ENCODE results near the gene HOXD11.
A peak's percentile ranks its signal among the peaks of the same experiment; 100 is the strongest.

Gene HOXD11

GRCh38 chr2:176112375-176113302 is 5.6 kb downstream of the HOXD11 start:
- H3K4me3 ChIP-seq (ENCODE audit: low read depth in 1 of 2, low read length in 2 of 2): peak overlapping the region in 1 of 2 donors; percentile 45
- H3K9ac ChIP-seq (ENCODE audit: low read length): peak overlapping the region; percentile 34
- H3K9me3 ChIP-seq (ENCODE audit: low read length): no peaks in the 10 kb centered on the region
- peaks cover 13% of the 10 kb centered on the region for H3K4me1 ChIP-seq (ENCODE audit: insufficient read depth, low read length)
- H3K27ac ChIP-seq (ENCODE audit: low read depth, low read length): peak overlapping the region; percentile 37
- H3K36me3 ChIP-seq (ENCODE audit: insufficient read depth, low read length): no peaks in the 10 kb centered on the region
- peaks cover 36 to 80% of the 10 kb centered on the region in 2 donors for H3K27me3 ChIP-seq (ENCODE audit: control insufficient read depth in 1 of 2, insufficient read depth in 2 of 2, low read length in 2 of 2)

- peaks cover 42 to 87% of the 10 kb centered on the region in 2 donors for H3K27me3 ChIP-seq (ENCODE audit: control insufficient read depth in 1 of 2, insufficient read depth in 2 of 2, low read length in 2 of 2)
- H3K27ac ChIP-seq (ENCODE audit: low read depth, low read length): no peak overlapping the region
These were observed 7.2 kb downstream of the HOXD11 start for GRCh38 chr2:176114120-176114929.

GRCh38 chr2:176114930-176115625 is 8.0 kb downstream of the HOXD11 start:
- Histone ChIP-seq H3K27ac (ENCODE audit: low read depth, low read length) (no peak overlapping the region), H3K4me3 (ENCODE audit: low read depth in 1 of 2, low read length in 2 of 2) (peak overlapping the region in 1 of 2 donors; percentile 71), H3K9ac (ENCODE audit: low read length) (peak overlapping the region; percentile 53), H3K9me3 (ENCODE audit: low read length) (no peaks in the 10 kb centered on the region), H3K27me3 (ENCODE audit: control insufficient read depth in 1 of 2, insufficient read depth in 2 of 2, low read length in 2 of 2) (peaks cover 36 to 84% of the 10 kb centered on the region in 2 donors), H3K36me3 (ENCODE audit: insufficient read depth, low read length) (no peaks in the 10 kb centered on the region), H3K4me1 (ENCODE audit: insufficient read depth, low read length) (peaks cover 13% of the 10 kb centered on the region)

More at GRCh38 chr2:176114120-176114929, 7.2 kb downstream of the HOXD11 start:
- peak overlapping the region; percentile 49 for H3K9ac ChIP-seq (ENCODE audit: low read length)
- no peaks in the 10 kb centered on the region for H3K9me3 ChIP-seq (ENCODE audit: low read length)
- H3K36me3 ChIP-seq (ENCODE audit: insufficient read depth, low read length): no peaks in the 10 kb centered on the region
- H3K4me1 ChIP-seq (ENCODE audit: insufficient read depth, low read length): peaks cover 13% of the 10 kb centered on the region
- peak overlapping the region in 1 of 2 donors; percentile 51 for H3K4me3 ChIP-seq (ENCODE audit: low read depth in 1 of 2, low read length in 2 of 2)

- H3K4me3 ChIP-seq (ENCODE audit: low read depth in 1 of 2, low read length in 2 of 2): peak within 1 kb of the TSS; percentile 34 to 71
- H3K9ac ChIP-seq (ENCODE audit: low read length): peak within 1 kb of the TSS; percentile 53
- H3K36me3 ChIP-seq (ENCODE audit: insufficient read depth, low read length): no peaks in the 10 kb centered on the region
- H3K27me3 ChIP-seq (ENCODE audit: control insufficient read depth in 1 of 2, insufficient read depth in 2 of 2, low read length in 2 of 2): peaks cover 33 to 77% of the 10 kb centered on the region in 2 donors
- peaks cover 11% of the 10 kb centered on the region for H3K4me1 ChIP-seq (ENCODE audit: insufficient read depth, low read length)
- H3K27ac ChIP-seq (ENCODE audit: low read depth, low read length): peak within 1 kb of the TSS; percentile 56
- H3K9me3 ChIP-seq (ENCODE audit: low read length): no peaks in the 10 kb centered on the region
These were observed 9.1 kb downstream of the HOXD11 start, which contains the start of gene HOXD10 for GRCh38 chr2:176115883-176116813. HOXD10 (plus strand) TSS chr2:176116778; CDS start chr2:176116834, 56 bp downstream.

- peak overlapping the region in 1 of 2 donors; percentile 71 for H3K4me3 ChIP-seq (ENCODE audit: low read depth in 1 of 2, low read length in 2 of 2)
- H3K27me3 ChIP-seq (ENCODE audit: control insufficient read depth in 1 of 2, insufficient read depth in 2 of 2, low read length in 2 of 2): peaks cover 33 to 72% of the 10 kb centered on the region in 2 donors
These were observed 10.2 kb downstream of the HOXD11 start for GRCh38 chr2:176117162-176117822.

GRCh38 chr2:176117823-176118371 is 10.8 kb downstream of the HOXD11 start:
- Histone ChIP-seq H3K4me3 (ENCODE audit: low read depth in 1 of 2, low read length in 2 of 2) (peak overlapping the region in 1 of 2 donors; percentile 71), H3K9me3 (ENCODE audit: low read length) (no peaks in the 10 kb centered on the region)

More at GRCh38 chr2:176117162-176117822, 10.2 kb downstream of the HOXD11 start:
- Histone ChIP-seq H3K27ac (ENCODE audit: low read depth, low read length) (no peak overlapping the region), H3K9me3 (ENCODE audit: low read length) (no peaks in the 10 kb centered on the region), H3K9ac (ENCODE audit: low read length) (peak overlapping the region; percentile 22), H3K36me3 (ENCODE audit: insufficient read depth, low read length) (no peaks in the 10 kb centered on the region), H3K4me1 (ENCODE audit: insufficient read depth, low read length) (peaks cover 8% of the 10 kb centered on the region)

GRCh38 chr2:176118601-176119339 is 11.7 kb downstream of the HOXD11 start:
- Histone ChIP-seq H3K27ac (ENCODE audit: low read depth, low read length) (peak overlapping the region; percentile 31), H3K9ac (ENCODE audit: low read length) (no peak overlapping the region), H3K4me3 (ENCODE audit: low read depth in 1 of 2, low read length in 2 of 2) (peak overlapping the region in 1 of 2 donors; percentile 71), H3K36me3 (ENCODE audit: insufficient read depth, low read length) (no peaks in the 10 kb centered on the region), H3K9me3 (ENCODE audit: low read length) (no peaks in the 10 kb centered on the region), H3K4me1 (ENCODE audit: insufficient read depth, low read length) (peaks cover 8% of the 10 kb centered on the region), H3K27me3 (ENCODE audit: control insufficient read depth in 1 of 2, insufficient read depth in 2 of 2, low read length in 2 of 2) (peaks cover 28 to 69% of the 10 kb centered on the region in 2 donors)

More at GRCh38 chr2:176117823-176118371, 10.8 kb downstream of the HOXD11 start:
- no peak overlapping the region for H3K9ac ChIP-seq (ENCODE audit: low read length)
- peaks cover 33 to 69% of the 10 kb centered on the region in 2 donors for H3K27me3 ChIP-seq (ENCODE audit: control insufficient read depth in 1 of 2, insufficient read depth in 2 of 2, low read length in 2 of 2)
- H3K27ac ChIP-seq (ENCODE audit: low read depth, low read length): peak overlapping the region; percentile 31
- H3K4me1 ChIP-seq (ENCODE audit: insufficient read depth, low read length): peaks cover 8% of the 10 kb centered on the region
- H3K36me3 ChIP-seq (ENCODE audit: insufficient read depth, low read length): no peaks in the 10 kb centered on the region

- Histone ChIP-seq H3K9ac (ENCODE audit: low read length) (peak overlapping the region; percentile 39), H3K27me3 (ENCODE audit: control insufficient read depth in 1 of 2, insufficient read depth in 2 of 2, low read length in 2 of 2) (peaks cover 22 to 57% of the 10 kb centered on the region in 2 donors), H3K36me3 (ENCODE audit: insufficient read depth, low read length) (no peaks in the 10 kb centered on the region), H3K4me1 (ENCODE audit: insufficient read depth, low read length) (peaks cover 8% of the 10 kb centered on the region), H3K4me3 (ENCODE audit: low read depth in 1 of 2, low read length in 2 of 2) (peak overlapping the region in 1 of 2 donors; percentile 16), H3K9me3 (ENCODE audit: low read length) (no peaks in the 10 kb centered on the region), H3K27ac (ENCODE audit: low read depth, low read length) (no peak overlapping the region)
These were observed 13.5 kb downstream of the HOXD11 start for GRCh38 chr2:176120364-176121189.

All from muscle layer of colon (tissue), 2 donors.